ENCODE data around the gene CGNL1.

Gene CGNL1

DNA sequence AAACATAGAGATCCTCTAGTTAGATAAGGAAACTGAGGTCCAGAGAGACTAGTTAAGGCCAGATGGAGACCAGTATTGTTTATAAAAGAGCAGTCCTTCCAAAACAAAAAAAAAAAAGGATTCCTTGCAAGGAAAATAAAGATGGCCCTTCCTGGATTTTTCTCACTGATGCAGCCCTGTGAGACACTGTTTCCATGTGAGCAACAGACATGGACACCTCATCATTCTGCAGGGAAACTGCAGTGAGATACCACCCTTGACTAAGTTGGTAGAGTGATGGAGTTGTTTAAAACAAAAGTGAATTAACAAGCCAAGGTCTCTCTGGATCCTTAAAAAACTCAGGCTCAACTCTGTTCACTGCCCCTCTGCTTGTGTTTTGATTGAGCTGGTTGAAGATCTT, 149.8 kb downstream of the CGNL1 start:
- in situ Hi-C loops (cut with MboI; ENCODE audit: low pct_unique_long_range_greater_than_20kb, low sequenced_read_pairs, unreplicated experiment) = loop anchor here (25.0 kb wide), 2 partner anchors 389 to 1039 kb away; no protein-coding TSS in a partner anchor
- TF ChIP-seq, protein P1, sequence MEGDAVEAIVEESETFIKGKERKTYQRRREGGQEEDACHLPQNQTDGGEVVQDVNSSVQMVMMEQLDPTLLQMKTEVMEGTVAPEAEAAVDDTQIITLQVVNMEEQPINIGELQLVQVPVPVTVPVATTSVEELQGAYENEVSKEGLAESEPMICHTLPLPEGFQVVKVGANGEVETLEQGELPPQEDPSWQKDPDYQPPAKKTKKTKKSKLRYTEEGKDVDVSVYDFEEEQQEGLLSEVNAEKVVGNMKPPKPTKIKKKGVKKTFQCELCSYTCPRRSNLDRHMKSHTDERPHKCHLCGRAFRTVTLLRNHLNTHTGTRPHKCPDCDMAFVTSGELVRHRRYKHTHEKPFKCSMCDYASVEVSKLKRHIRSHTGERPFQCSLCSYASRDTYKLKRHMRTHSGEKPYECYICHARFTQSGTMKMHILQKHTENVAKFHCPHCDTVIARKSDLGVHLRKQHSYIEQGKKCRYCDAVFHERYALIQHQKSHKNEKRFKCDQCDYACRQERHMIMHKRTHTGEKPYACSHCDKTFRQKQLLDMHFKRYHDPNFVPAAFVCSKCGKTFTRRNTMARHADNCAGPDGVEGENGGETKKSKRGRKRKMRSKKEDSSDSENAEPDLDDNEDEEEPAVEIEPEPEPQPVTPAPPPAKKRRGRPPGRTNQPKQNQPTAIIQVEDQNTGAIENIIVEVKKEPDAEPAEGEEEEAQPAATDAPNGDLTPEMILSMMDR (IDR thresholded peaks at IDR 0.05; ENCODE audit: extremely low read depth, insufficient read depth, missing control alignments) = no peak

DNA sequence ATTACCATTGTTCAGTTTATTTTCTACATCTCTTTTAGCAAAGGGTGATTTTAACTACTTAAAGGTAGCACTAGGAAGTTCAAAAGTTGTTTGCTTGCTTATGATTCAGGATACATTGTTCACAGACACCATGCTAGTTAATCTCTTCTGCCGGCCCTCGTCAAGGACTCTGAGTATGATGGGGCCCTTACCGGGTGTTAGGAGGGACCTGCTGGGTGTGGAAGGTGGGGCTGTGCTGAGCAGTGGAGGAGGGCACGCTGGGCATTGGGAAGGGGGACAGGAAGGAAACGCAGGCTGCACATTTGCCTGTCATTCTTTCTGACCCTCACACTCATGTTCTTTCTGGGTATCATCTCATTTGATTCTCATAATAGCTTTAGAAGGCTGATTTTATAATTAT, 150.3 kb downstream of the CGNL1 start:
- no peak for DNase-seq (ENCODE audit: low spot score)
- in situ Hi-C loops (cut with MboI; ENCODE audit: low pct_unique_long_range_greater_than_20kb, low sequenced_read_pairs, unreplicated experiment) = loop anchor here (25.0 kb wide), 2 partner anchors 389 to 1039 kb away; no protein-coding TSS in a partner anchor
- TF ChIP-seq, protein P1 (IDR thresholded peaks at IDR 0.05; ENCODE audit: extremely low read depth, insufficient read depth, missing control alignments) = no peak

More for the DNA sequence above, 149.8 kb downstream of the CGNL1 start:
- no peak for DNase-seq (ENCODE audit: low spot score)

DNA sequence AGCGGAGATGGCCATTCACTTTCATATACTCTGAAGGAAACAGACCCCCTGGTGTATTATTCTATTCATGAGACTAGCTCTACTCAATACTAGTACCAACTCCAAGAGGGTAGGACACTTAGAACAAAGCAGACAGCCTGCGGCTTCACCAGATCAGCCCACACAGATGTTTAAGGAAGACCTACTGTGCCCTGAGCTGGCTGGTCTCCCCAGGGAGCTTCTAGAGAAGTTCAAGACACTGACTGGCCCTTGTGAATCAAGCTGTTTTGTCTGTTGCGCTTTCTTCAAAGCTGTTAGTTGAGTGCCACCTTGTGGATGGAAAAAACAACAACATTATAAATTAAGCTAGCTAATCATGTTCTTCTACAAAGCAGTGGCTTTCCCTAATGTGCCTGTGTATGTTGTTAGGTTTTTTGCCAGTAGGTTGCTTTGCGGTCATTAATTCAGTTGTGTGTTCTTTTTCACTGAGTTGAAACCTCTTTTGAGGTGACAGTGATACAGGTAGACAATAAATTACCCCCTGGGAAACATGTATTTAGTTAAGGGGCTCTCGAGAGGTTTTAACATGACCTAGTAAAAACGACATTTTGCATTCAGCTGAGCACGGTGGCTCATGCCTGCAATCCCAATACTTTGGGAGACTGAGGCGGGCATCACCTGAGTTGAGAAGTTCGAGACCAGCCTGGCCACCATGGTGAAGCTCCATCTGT, 151.2 kb downstream of the CGNL1 start:
- DNase-seq (ENCODE audit: low spot score) = peak; percentile 65
- in situ Hi-C loops (cut with MboI; ENCODE audit: low pct_unique_long_range_greater_than_20kb, low sequenced_read_pairs, unreplicated experiment) = loop anchor here (25.0 kb wide), 2 partner anchors 390 to 1040 kb away; no protein-coding TSS in a partner anchor
- TF ChIP-seq, protein P1 (IDR thresholded peaks at IDR 0.05; ENCODE audit: extremely low read depth, insufficient read depth, missing control alignments) = peak; percentile 65

DNA sequence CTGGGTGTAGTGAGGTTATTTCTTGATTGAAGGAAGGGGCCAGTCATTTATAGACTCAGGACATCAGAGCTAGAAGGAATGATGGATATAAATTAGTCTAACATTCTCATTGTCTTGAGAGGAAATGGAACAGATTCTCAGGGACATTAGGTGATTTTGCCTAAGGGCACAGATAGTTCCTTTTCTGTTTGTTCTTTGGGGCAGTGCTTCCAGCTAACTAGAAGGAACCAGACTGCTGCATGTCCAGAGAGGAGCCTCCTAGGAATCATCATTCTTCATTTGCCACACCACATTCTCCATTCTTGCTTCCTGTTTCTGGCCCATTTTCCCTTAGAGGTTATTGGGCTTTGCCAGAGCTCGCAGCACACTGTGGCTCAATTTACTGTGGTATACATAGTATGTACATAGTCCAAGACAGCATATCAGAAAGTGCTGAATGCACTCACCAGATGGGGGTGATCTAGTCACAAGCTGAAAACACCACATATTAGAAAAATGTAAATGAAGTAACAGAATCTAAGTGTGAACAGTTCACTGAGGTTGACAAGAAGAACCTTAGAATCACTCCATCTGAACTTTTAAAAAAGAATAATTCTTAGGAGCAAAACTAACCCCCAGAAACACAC, 152.7 kb downstream of the CGNL1 start:
- TF ChIP-seq, protein P1 (IDR thresholded peaks at IDR 0.05; ENCODE audit: extremely low read depth, insufficient read depth, missing control alignments) = no peak
- DNase-seq (ENCODE audit: low spot score) = no peak
- in situ Hi-C loops (cut with MboI; ENCODE audit: low pct_unique_long_range_greater_than_20kb, low sequenced_read_pairs, unreplicated experiment) = loop anchor here (25.0 kb wide), 2 partner anchors 392 to 1042 kb away; no protein-coding TSS in a partner anchor

DNA sequence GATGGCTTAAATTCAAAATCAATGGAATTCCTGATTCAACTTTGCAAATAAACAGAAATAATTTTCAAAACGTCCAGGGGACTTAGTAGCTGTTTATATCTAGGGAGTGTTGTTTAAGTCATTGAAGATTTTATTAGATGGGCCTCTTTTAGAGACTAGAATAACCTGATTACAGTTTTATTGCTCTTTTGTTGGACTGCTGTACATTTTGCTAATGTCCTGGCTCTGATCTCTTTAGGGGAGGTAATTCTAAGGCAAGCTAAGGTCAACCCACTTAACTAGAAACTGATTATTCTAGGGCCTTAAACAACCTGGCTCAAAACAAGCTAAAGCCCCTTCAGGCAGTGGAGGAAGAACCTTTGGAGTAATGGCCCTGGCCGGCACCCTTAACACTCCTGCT, 153.4 kb downstream of the CGNL1 start:
- TF ChIP-seq, protein P1 (IDR thresholded peaks at IDR 0.05; ENCODE audit: extremely low read depth, insufficient read depth, missing control alignments) = no peak
- in situ Hi-C loops (cut with MboI; ENCODE audit: low pct_unique_long_range_greater_than_20kb, low sequenced_read_pairs, unreplicated experiment) = loop anchor here (10.0 to 25.0 kb wide), 3 partner anchors 185 to 1042 kb away; no protein-coding TSS in a partner anchor
- DNase-seq (ENCODE audit: low spot score) = no peak

DNA sequence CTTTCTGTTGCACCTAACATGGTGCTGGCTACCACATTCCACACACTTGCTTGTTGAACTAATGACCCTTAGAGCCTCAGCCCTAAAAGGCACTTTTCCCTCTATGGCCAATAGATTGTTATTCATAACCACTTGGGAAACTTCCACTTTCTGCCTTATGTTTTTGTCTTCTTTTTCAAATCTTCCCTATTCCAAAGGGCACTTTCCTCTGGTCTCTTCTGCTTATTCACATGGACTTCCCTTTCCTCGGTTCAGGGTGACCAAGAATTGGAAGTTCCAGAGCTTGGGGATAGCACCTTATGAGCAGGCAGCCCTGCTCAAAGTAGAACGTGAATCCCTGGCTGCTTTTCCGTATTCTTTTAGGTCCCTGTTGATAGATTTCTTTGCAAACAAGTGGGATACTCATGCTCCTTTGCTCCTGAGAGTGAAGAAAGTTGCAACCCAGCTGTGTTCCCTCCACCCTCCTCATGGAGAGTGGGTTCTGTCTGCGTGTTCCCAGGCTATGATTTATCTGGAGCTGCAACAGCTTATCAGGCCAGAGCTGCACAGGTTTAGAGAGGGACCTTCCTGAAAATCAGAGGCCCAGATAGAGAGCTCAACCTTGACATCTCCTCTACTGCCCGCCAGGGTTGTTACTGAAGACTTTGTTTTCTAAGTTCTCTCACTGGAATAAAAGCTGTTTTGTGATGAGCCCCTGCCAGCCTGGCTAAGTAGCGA, 156.6 kb downstream of the CGNL1 start:
- no peak for DNase-seq (ENCODE audit: low spot score)
- TF ChIP-seq, protein P1 (IDR thresholded peaks at IDR 0.05; ENCODE audit: extremely low read depth, insufficient read depth, missing control alignments) = no peak
- in situ Hi-C loops (cut with MboI; ENCODE audit: low pct_unique_long_range_greater_than_20kb, low sequenced_read_pairs, unreplicated experiment) = loop anchor here (10.0 to 25.0 kb wide), 3 partner anchors 188 to 1046 kb away; no protein-coding TSS in a partner anchor
